Esophagus squamous epithelium (tissue), 4 donors: ENCODE measurements around the gene PRKCQ.

Experiments
- CTCF ChIP-seq, 6 experiments: fragments of 450-650 bp in 4 of 6; fragments of 200-600 bp in 2 of 6; sonication (generic) in 2 of 6; IDR thresholded peaks; one replicate each; pipeline ENCODE4 v1.5.1; 2016 to 2019; ENCODE audit warnings: antibody characterized with exemption in 6 of 6, mild to moderate bottlenecking in 4 of 6, moderate library complexity in 4 of 6
- POLR2A ChIP-seq, 4 donors: fragments of 450-650 bp; IDR thresholded peaks; one replicate each; pipeline ENCODE4 v1.6.1; 2017; ENCODE audit warnings: antibody characterized with exemption in 4 of 4, mild to moderate bottlenecking in 4 of 4, moderate library complexity in 3 of 4

- TF ChIP-seq POLR2A (IDR thresholded peaks at IDR 0.05) (no peak), CTCF (IDR thresholded peaks at IDR 0.05) (no peak)
Measured at GRCh38 chr10:6588845-6589244, 8.8 kb upstream of the PRKCQ start.
